ENCODE results near the gene RHOC.

Gene RHOC

DNA sequence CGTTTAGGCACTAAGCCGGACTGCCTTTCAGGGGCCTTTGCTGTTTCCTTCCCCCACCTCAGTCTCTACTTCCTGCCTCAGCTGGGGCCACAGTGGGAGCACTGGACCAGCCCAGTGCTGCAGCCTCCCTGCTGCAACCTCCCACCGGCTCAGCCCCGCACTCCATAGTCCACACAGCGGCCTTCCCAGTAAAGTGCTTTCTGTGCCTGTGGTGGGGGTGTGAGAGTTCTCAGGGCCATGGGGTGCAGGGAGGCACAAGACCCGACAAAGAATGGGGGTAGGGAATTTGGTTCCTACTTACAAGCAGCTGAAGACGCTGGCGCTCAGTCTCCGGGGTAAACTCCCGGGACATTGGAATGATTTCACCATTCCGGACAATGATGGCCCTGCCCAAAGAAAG lies 4.7 kb upstream of the RHOC start:
- TF ChIP-seq, protein P1, sequence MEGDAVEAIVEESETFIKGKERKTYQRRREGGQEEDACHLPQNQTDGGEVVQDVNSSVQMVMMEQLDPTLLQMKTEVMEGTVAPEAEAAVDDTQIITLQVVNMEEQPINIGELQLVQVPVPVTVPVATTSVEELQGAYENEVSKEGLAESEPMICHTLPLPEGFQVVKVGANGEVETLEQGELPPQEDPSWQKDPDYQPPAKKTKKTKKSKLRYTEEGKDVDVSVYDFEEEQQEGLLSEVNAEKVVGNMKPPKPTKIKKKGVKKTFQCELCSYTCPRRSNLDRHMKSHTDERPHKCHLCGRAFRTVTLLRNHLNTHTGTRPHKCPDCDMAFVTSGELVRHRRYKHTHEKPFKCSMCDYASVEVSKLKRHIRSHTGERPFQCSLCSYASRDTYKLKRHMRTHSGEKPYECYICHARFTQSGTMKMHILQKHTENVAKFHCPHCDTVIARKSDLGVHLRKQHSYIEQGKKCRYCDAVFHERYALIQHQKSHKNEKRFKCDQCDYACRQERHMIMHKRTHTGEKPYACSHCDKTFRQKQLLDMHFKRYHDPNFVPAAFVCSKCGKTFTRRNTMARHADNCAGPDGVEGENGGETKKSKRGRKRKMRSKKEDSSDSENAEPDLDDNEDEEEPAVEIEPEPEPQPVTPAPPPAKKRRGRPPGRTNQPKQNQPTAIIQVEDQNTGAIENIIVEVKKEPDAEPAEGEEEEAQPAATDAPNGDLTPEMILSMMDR (conservative IDR thresholded peaks at IDR 0.05) = no peak
- no peak for TF ChIP-seq ZFX (IDR thresholded peaks at IDR 0.05)
- H3K27ac ChIP-seq = no peak overlapping the region

DNA sequence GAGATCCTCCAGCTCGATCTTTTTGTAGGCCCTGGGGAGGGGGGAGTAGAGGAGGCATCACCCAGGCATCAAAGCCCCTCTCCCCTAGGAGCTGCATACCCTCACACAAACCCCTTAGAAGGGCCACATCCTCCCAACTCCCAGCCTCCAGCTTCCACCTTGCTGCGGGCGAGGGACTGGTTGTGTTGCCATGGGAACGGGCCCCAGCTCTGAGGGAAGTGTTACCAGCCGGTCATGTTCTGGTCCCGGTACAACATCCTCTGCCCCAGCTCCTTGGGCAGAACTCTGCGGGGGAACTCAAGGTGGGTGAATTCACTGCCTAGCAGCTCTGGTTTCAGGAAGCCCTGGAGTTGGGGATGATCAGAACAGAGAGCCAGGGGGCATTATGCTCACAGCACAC lies 4.1 kb upstream of the RHOC start:
- no peak overlapping the region for H3K27ac ChIP-seq
- TF ChIP-seq, protein P1 (conservative IDR thresholded peaks at IDR 0.05) = no peak
- TF ChIP-seq ZFX (IDR thresholded peaks at IDR 0.05) = no peak

DNA sequence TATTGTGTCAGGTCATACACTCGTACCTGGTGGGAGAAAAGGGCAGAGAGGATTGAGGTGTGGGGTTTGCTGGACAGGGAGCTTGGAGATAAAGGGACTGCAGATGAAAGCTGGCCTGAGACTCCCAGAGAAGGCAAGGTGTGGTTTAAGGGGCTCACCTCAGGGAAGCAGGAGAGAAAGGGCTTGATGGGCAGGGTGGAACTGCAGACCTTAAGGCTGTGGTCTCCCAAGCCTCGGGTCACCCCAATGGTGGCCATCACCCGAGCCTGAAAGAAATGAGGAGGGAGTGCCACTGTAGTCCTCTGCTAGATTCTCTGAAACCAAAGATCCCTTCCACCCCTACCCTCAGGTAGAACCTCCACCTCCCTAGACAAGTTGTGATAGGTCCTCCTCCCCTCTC lies 3.7 kb upstream of the RHOC start:
- TF ChIP-seq, protein P1 (conservative IDR thresholded peaks at IDR 0.05) = no peak
- TF ChIP-seq ZFX (IDR thresholded peaks at IDR 0.05) = no peak
- H3K27ac ChIP-seq = no peak overlapping the region

DNA sequence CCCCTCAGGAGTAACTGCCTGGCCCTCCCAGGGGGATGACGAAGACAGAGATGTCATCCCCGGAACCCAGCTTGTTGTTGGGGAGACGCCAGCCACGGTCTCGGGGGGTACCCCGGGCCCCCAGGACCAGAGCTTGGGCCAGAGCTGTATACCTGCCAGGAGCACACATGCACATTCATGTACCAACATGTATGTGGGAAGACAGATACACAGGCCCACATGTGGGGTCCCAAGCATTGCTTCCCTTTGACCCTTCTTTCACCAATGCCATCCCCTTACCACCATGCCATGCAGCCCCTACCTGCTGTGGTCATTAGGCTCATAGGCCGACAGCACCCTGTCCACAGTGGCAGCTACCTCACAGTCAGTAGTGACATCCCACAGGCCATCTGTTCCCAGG lies 3.2 kb upstream of the RHOC start:
- TF ChIP-seq, protein P1 (conservative IDR thresholded peaks at IDR 0.05) = no peak
- no peak for TF ChIP-seq ZFX (IDR thresholded peaks at IDR 0.05)
- H3K27ac ChIP-seq = no peak overlapping the region

DNA sequence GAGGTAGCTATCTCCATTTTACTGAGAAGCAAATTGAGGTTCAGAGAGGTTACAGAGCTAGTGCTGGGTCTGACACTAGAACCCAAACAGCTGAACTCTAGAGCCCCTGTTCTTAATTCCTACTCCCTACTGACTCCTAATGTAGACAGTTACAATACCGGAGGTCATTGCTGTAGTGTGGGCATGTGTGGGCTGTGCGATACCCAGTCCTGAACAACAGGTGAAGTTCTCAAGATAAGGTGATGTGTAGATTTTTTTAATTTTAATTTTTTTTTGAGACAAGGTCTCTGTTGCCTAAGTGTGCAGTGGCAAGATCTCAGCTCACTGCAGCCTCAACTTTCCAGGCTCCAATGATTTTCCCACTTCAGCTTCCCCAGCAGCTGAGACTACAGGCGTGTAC lies 1.6 kb upstream of the RHOC start:
- no peak overlapping the region for H3K27ac ChIP-seq
- no peak for TF ChIP-seq ZFX (IDR thresholded peaks at IDR 0.05)
- TF ChIP-seq, protein P1 (conservative IDR thresholded peaks at IDR 0.05) = no peak

DNA sequence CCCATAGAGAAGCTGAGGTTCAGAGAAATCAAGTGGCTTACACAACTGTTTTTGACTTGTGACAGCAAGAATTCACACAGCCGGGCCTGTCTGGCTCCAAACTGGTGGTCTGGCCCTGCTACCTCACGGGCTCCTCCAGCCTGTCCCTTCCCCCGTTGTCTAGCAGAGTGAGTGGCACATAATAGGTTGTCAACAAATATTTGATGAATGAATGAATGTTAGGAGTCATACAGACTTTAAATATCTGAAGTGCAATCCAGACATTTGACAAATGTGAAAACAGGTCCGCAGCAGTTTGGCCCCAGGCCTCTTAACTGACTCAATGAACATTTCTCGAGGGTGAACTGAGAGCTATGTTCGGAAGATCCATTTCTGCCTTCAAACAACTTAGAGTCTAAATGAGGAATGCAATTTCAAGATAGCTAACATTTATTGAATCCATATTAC lies 1.1 kb upstream of the RHOC start:
- H3K27ac ChIP-seq = no peak overlapping the region
- TF ChIP-seq, protein P1 (conservative IDR thresholded peaks at IDR 0.05) = no peak
- TF ChIP-seq ZFX (IDR thresholded peaks at IDR 0.05) = no peak

DNA sequence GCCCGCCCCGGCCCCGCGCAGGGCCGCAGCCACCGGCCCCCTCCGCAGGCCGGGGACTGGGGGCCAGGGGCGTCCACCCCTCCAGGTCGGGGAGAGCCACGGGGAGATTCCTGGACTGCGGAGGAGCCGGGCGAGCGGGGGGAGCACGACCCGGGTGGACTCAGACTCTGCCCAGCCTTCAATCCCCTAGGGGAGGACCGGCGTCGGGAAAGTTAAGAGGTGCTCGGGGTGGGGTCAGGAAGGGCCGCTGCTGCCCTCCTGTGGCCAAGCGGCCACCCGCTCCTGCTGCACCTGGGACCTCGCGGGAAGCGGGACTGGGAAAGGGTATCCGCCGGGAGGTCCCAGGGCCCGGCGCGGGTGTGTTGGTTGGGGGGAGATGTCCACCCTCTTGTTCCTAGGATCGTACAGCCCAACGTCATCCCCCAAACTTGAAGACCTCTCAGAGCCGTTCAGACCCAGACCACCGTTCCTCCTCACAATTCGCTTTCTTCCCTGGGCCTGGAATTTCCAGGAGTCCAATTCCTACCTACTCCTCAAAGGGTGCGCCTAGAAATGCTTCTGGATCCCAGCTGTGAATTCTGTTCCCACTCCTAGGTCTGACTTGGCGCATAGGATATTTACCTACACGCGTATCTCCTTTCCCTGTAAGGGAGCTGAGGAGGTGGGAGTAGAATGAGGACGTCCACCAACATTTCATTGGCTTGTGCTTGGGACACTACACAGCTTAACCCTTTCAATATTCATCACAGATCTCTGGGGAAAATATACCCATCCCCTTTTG lies 484 bp upstream of the RHOC start:
- TF ChIP-seq, protein P1 (conservative IDR thresholded peaks at IDR 0.05) = peak; percentile 98
- TF ChIP-seq ZFX (IDR thresholded peaks at IDR 0.05) = no peak
- peak overlapping the region; percentile 99 for H3K27ac ChIP-seq
